K562 (cell line): ENCODE data around the gene TMEM168. TPM values are rescaled to one million over a fixed set of nuclear protein-coding genes. Genes with fewer than 3 reads are reported as not detected.

Experiments
- AFF4 ChIP-seq: sonication (generic); formaldehyde crosslinking; IDR thresholded peaks from 2 replicates; pipeline ENCODE4 v1.8.0; 2023; ENCODE audit warnings: mild to moderate bottlenecking, missing genetic modification reagents
- BDP1 ChIP-seq: IDR thresholded peaks from 3 replicates; pipeline ENCODE4 v1.6.1; 2011; ENCODE audit not compliant: insufficient read length, insufficient read depth
- BRD4 ChIP-seq: fragments of 200-600 bp; sonication (generic); IDR thresholded peaks from 2 replicates; pipeline ENCODE4 v1.6.1; 2017; ENCODE audit warnings: inconsistent platforms
- CCAR2 ChIP-seq: fragments of 200-400 bp; formaldehyde crosslinking; IDR thresholded peaks from 2 replicates; pipeline ENCODE4 v1.6.1; 2017; ENCODE audit warnings: mild to moderate bottlenecking, low read depth, low read length
- ESRRB ChIP-seq: fragments of 250-450 bp; sonication (Bioruptor Pico); IDR thresholded peaks from 2 replicates; pipeline ENCODE4 v1.5.0; 2020; ENCODE audit warnings: mild to moderate bottlenecking, moderate library complexity, borderline replicate concordance
- FOXP1 ChIP-seq: sonication (generic); formaldehyde crosslinking; IDR thresholded peaks from 2 replicates; pipeline ENCODE4 v1.8.0; 2022; ENCODE audit warnings: mild to moderate bottlenecking, missing genetic modification reagents
- GMEB1 ChIP-seq: fragments of 250-450 bp; sonication (Bioruptor Pico); IDR thresholded peaks from 2 replicates; pipeline ENCODE4 v1.4.0; 2020; ENCODE audit warnings: mild to moderate bottlenecking
- GTF2F1 ChIP-seq: IDR thresholded peaks from 2 replicates; pipeline ENCODE4 v1.6.1; 2011; ENCODE audit warnings: low read depth, low read length, improper control_type of control experiment
- HEY1 ChIP-seq: fragments of 250-450 bp; sonication (Bioruptor Pico); IDR thresholded peaks from 2 replicates; pipeline ENCODE4 v1.5.0; 2020; ENCODE audit warnings: mild to moderate bottlenecking, moderate library complexity, borderline replicate concordance
- KAT8 ChIP-seq: fragments of 450-650 bp; IDR thresholded peaks from 2 replicates; pipeline ENCODE4 v1.6.1; 2016; ENCODE audit warnings: low read depth, mild to moderate bottlenecking
- NCOA1 ChIP-seq: fragments of 450-650 bp; IDR thresholded peaks from 2 replicates; pipeline ENCODE4 v1.6.1; 2016; ENCODE audit warnings: low read depth
- NFIC ChIP-seq: fragments of 450-650 bp; IDR thresholded peaks from 2 replicates; pipeline ENCODE4 v1.6.1; 2017; ENCODE audit warnings: mild to moderate bottlenecking, inconsistent platforms
- NFXL1 ChIP-seq: fragments of 450-650 bp; formaldehyde crosslinking; IDR thresholded peaks from 2 replicates; pipeline ENCODE4 v1.4.0; 2021; ENCODE audit warnings: mild to moderate bottlenecking
- POLR2B ChIP-seq: fragments of 450-650 bp; IDR thresholded peaks from 2 replicates; pipeline ENCODE4 v1.6.1; 2018; ENCODE audit warnings: low read depth; ENCODE audit not compliant: partially characterized antibody
- SMAD3 ChIP-seq: fragments of 450-650 bp; formaldehyde crosslinking; conservative IDR thresholded peaks from 2 replicates; pipeline ENCODE4 v1.4.0; 2020; ENCODE audit warnings: mild to moderate bottlenecking
- SMAD4 ChIP-seq: fragments of 250-450 bp; sonication (Bioruptor Pico); conservative IDR thresholded peaks from 2 replicates; pipeline ENCODE4 v1.8.0; 2021; ENCODE audit warnings: inconsistent platforms, mild to moderate bottlenecking, moderate library complexity
- TAF15 ChIP-seq: fragments of 200-400 bp; formaldehyde crosslinking; IDR thresholded peaks from 2 replicates; pipeline ENCODE4 v1.6.1; 2017; ENCODE audit warnings: mild to moderate bottlenecking, low read depth, low read length, moderate library complexity
- TCF7 ChIP-seq: sonication (generic); IDR thresholded peaks from 2 replicates; pipeline ENCODE4 v1.6.1; 2016; ENCODE audit warnings: antibody characterized with exemption, borderline replicate concordance
- USF1 ChIP-seq: sonication (generic); formaldehyde crosslinking; IDR thresholded peaks from 2 replicates; pipeline ENCODE4 v1.9.0; 2022; ENCODE audit warnings: mild to moderate bottlenecking, missing genetic modification reagents
- XRCC5 ChIP-seq: fragments of 200-400 bp; formaldehyde crosslinking; IDR thresholded peaks from 2 replicates; pipeline ENCODE4 v1.6.1; 2017; ENCODE audit warnings: low read depth, mild to moderate bottlenecking, low read length
- ZNF184 ChIP-seq: sonication (generic); formaldehyde crosslinking; IDR thresholded peaks from 2 replicates; pipeline ENCODE4 v1.5.0; 2020; ENCODE audit warnings: missing genetic modification reagents
- ZNF449 ChIP-seq: fragments of 250-450 bp; sonication (Bioruptor Pico); IDR thresholded peaks from 2 replicates; pipeline ENCODE4 v1.8.0; 2022; ENCODE audit warnings: moderate library complexity, mild to moderate bottlenecking, inconsistent platforms
- polyA plus RNA-seq, 8 experiments: library from polyadenylated mRNA; depleted of rRNA in 4 of 8; stranded (reverse) in 5 of 8; unstranded in 3 of 8; fragments of >200 nt; fragmentation: Nextera tagmentation in 2 of 8; fragmentation: Illumina TruSeq in 1 of 8; extraction: Ambion mirVana in 2 of 8; extraction: Trizol in 1 of 8; gene quantifications; 2 replicates each; pipeline versions ENCODE4 v1.2.1 to v1.2.3, GENCODE V29; 2011 to 2014; ENCODE audit warnings: inconsistent platforms in 1 of 8, missing spikeins in 1 of 8
- total RNA-seq, 7 experiments: library from RNA; depleted of rRNA in 6 of 7; stranded (reverse); fragments of >200 nt in 6 of 7; fragmentation: Illumina TruSeq in 2 of 7; extraction: Trizol in 2 of 7; gene quantifications; 2 replicates each; pipeline versions ENCODE4 v1.2.1 to v1.2.3, GENCODE V29; 2011 to 2021; ENCODE audit warnings: low replicate concordance in 1 of 7

TMEM168 gene
- total and polyA plus RNA-seq, 9 of the 15 experiments (the other 6 are each of a cell fraction or from before 2014, with no cell fraction given), result 19.7 to 50.7 (median 25.4) TPM

GRCh38 chr7:112789817-112790585, at the start of gene TMEM168 (continued):
- TF ChIP-seq GMEB1 (CRISPR knock-in tag) (peak; percentile 67), GTF2F1 (no peak), XRCC5 (0 out of 2 replicates have a peak, but pooled peaks have one; percentile 65), POLR2B (peak; percentile 88), SMAD4 (CRISPR knock-in tag) (peak; percentile 91), BRD4 (peak; percentile 85), NFXL1 (no peak), ZNF184 (CRISPR knock-in tag) (no peak), ZNF449 (0 out of 2 replicates have a peak, but pooled peaks have one; percentile 8), ESRRB (CRISPR knock-in tag) (no peak), FOXP1 (CRISPR knock-in tag) (peak; percentile 94; the same call in 1 of the 2 replicates), AFF4 (CRISPR knock-in tag) (peak; percentile 95), NFIC (peak; percentile 92), CCAR2 (no peak), NCOA1 (no peak), SMAD3 (CRISPR knock-in tag) (no peak; the same call in 1 of the 2 replicates), USF1 (CRISPR knock-in tag) (peak; percentile 39; the same call in 1 of the 2 replicates), TAF15 (no peak), KAT8 (no peak), HEY1 (CRISPR knock-in tag) (no peak), TCF7 (no peak), BDP1 (no peak)
